ENCODE measurements around the gene CREG1.

- TF ChIP-seq ZFP3 (CRISPR knock-in tag; IDR thresholded peaks at IDR 0.05) = no peak
- TF ChIP-seq BACH2 (CRISPR knock-in tag; IDR thresholded peaks at IDR 0.05; ENCODE audit: borderline replicate concordance) = no peak
- TF ChIP-seq ZFP30 (CRISPR knock-in tag; IDR thresholded peaks at IDR 0.05) = no peak
Observed at GRCh38 chr1:167529829-167530474, 23.6 kb downstream of the CREG1 start.

Measured in SK-N-SH treated with all-trans-retinoic acid at 6 μM for 48 hours (cell line).